ENCODE measurements around the gene TTC7B.

TTC7B gene

DNA sequence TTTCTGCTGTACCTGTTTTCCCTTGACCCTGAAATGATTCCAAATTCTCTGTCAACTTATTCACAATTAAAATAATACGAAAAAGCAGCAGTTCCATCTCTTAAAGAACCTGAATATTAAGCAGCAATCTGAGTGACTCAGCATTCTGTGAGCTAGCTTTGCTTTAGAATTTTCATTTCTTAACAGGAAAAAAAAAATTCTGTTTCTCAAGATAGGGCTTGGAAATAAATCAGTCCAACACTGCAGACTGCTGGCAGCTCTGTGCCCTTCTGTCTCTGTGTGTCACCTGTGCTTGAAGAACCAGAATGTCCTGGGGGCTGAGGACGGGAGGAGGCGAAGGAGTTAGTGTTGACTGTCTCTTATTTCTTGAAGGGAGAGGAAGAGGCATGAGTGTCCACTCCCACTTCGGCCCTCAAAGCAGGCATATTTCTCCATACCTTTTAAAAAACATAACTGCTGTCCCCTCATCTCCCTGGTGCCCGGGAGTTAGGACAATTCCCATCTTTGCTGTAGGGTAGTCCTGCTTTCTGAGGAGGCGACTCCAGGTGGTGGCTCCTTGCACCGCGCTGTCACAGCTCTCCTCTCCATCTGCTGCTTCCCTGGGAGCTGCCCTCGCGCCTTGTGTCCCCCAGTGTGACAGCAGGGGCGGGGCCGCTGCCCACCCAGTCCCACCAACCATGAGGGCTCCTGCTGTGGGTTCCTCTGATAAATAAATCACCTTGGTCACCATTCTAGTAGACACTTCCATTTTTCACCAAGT is 216.3 kb downstream of the TTC7B start:
- no peak for DNase-seq (ENCODE audit: low read depth)

GRCh38 chr14:90599339-90599738 is 216.9 kb downstream of the TTC7B start:
- no peak for DNase-seq (ENCODE audit: low read depth)

GRCh38 chr14:90597961-90598360 is 218.3 kb downstream of the TTC7B start:
- DNase-seq (ENCODE audit: low read depth), result no peak

DNA sequence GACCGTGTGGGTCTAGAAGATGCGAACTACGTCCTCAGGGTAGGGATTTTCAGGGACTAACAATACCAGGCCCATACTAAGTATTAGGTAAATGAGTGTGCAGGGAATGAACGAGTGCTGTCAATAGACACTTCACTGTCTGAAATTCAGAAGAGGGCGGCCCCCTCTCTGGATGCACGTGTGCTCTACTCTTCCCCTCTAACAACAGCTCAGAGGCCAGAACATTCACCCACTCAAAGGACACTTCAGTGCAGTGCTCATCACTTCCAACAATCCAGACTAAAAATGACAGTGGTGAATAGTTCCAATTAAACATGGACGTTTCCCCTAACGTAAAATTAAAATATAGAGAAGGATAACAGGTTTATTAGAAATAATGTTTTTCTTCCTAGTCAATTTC is 219.5 kb downstream of the TTC7B start:
- DNase-seq (ENCODE audit: low read depth), result no peak

GRCh38 chr14:90593254-90594040 is 222.8 kb downstream of the TTC7B start:
- DNase-seq (ENCODE audit: low read depth), result no peak

GRCh38 chr14:90592655-90593054 is 223.6 kb downstream of the TTC7B start:
- DNase-seq (ENCODE audit: low read depth), result no peak

DNA sequence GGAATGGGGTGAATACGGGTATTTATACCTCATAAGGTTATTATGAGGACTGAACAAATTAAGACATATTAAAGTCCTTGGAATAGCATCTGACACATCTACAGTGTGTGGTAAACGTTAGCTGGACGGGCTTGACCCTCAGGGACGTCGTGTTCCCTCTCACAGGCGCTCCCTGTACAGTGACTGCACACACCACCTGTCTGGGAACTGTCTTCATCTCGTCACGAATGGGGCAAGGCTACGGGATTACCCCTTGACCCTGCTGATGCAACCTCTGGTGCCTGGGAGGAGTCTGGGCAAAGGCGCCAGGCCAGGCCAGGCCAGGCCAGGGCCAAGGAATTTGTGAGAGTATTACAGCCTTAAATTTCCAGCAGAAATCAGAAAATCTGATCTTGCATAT is 228.3 kb downstream of the TTC7B start:
- no peak for DNase-seq (ENCODE audit: low read depth)

DNA sequence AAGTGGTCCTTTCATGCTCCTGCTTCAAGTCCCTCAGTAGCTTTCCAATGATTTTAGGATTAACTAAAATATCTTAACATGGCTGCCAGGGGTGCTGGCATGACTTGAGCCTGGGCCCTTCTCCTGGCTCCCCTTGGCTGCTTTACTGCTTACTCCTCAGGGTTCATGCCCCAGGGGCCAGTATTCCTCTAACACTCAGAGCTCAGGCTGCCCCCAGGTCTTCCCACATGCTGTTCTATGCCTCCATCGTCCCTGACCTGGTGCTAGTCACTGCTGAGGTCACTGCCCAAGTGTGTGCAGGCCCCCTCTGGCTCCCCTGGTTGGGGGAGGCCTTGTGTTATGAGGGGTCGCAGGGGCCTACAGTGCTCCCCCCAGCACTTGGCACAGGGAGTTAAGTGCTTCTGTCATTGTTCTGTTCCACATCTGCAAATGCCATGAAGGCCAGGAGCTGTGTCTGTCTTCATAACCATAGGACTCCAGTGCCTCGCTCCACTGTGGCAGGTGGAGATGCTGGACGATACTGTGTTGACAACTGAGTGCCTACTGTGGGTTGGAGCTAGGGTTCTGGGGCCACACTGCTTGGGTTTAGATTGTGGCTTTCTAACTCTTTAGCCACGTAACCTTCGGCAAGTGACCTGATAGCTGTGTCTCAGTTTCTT is 228.8 kb downstream of the TTC7B start:
- DNase-seq (ENCODE audit: low read depth), result no peak

DNA sequence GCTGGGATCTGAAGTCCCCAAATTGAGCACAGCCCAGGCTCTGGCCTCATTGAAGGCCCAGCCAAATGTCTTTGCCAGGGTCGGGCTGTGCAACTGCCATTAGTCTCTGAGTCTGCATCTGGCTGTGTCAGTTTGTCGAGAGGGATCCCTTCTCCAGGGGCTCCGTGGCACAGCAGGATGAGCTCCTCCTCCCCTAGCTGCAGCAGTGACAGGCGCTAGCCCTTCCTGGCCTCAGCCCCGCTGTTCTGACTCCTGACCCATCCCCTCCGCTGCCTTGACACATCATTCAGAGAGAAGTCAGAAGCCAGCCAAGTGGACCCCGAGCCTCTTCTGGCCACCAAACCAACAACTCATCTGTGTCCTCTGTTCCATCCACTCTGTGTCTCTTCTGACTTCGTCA is 231.1 kb downstream of the TTC7B start:
- DNase-seq (ENCODE audit: low read depth), result no peak

DNA sequence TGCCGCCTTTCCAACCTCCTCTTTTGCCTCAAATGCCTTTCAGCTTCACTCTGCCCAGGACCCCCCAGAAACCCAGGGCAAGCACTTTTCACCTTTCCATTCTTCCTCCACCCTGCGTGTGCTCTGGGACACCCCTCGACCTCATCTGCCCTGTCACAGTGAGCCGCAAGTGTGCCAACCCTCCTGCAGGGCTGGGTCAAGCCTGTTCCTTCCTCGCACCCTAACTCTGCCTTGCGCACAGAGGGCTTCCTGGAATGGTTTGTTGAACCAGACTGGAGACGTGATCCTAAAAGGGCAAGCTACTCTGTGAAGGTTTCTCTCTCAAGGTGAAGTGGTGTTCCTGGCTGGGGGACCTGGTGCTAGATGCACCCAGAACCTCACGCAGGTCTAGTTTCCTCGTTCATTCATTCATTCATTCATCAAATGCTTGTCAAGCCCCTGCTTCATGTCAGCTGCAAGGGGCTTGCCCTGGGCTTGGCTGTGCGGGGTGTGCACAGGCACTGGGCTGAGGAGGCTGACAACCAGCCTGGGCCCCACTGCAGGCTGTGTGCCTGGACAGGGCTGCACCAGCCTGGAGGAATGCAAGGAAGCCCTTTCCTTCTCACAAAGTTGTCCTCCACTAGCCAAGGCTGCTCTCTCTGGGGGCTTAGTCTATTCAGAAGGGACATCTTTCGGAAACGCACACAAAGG is 232.2 kb downstream of the TTC7B start:
- DNase-seq (ENCODE audit: low read depth), result no peak

DNA sequence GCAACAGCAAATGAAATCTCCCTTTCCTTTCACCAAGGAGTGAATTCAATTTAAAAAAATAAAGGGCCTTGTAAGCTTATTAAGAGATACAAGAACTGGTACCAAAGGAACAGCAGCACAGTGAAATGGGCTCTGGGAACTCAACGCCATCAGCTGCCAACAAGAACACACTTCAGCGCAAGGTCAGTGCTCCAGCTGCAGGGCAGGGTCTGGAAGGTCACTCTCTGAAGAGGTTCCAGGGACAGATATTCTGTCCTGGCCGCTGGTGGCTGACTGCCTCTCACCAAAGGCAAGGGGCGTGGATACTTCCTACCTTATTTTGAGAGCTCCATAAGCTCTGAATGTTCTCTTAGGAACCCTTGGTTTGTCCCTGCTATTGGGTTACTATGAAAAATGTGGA is 232.8 kb downstream of the TTC7B start:
- no peak for DNase-seq (ENCODE audit: low read depth)

- DNase-seq (ENCODE audit: low read depth), result no peak
Observed at GRCh38 chr14:90582166-90582565, 234.1 kb downstream of the TTC7B start.

DNA sequence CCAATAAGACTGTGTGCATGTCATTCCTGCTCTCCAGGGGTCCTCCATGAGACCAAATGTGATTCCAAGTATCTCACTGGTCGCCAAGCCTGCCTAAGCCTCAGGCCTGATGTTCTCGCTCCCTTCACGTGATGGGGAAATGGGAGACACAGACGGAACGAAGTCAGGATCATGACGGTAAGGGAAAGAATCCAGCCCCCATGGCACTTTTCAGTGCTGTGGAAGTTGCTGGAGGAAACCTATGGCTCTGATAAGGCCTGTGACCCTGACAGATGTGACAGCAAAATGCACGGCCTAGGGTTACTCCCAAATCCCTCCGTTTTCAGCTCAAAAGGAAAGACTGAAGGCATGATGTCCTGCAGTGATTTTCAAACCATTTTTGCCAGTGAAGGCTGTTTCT is 234.5 kb downstream of the TTC7B start:
- no peak for DNase-seq (ENCODE audit: low read depth)

DNA sequence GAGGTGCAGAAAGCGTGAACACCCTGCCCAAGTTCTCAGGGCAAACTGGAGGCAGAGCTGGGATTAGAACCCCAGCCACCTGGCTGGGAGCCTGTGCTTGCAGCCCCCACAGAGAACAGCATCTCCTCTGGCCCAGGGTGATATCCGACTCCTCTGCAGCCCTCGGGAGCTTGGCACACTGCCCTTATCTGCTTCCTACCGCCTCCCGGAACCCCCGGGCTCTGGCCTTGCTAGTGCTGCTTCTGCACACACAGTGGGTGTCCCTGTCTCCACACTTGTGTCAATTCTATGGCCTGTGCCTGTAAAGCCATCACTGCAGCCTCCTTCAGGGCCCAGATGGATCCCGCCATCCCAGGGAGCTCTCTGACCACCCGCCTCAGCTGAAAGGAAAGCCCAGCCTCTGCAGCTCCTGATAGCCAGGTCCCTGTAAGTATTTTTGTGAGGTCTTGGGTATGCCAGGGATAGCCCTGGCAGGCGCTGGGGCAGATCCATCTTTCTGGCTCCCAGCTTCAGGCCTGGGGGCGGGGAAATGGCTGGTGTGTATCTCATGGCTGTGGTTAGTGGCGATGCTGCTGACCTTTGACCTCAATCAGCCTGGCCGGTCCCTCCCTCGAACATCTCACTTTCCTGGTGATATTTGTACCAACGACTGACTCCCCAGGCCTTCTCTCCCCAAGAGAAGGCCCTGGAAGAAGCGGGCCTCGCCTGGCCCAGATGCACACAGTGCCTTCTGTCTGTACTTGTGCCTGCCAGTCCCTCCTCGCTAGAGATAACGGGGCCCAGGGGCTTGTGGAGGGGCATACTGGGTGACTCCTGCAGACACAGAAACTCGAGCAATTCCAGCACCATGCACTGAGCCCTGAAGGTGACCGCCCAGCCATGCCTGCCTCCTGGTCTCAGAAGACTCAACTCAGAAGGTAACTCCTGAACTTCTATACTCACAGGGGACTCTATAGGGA is 235.6 kb downstream of the TTC7B start:
- DNase-seq (ENCODE audit: low read depth), result no peak

GRCh38 chr14:90579816-90580215 is 236.4 kb downstream of the TTC7B start:
- no peak for DNase-seq (ENCODE audit: low read depth)

GRCh38 chr14:90579088-90579487 is 237.1 kb downstream of the TTC7B start:
- DNase-seq (ENCODE audit: low read depth), result no peak

DNA sequence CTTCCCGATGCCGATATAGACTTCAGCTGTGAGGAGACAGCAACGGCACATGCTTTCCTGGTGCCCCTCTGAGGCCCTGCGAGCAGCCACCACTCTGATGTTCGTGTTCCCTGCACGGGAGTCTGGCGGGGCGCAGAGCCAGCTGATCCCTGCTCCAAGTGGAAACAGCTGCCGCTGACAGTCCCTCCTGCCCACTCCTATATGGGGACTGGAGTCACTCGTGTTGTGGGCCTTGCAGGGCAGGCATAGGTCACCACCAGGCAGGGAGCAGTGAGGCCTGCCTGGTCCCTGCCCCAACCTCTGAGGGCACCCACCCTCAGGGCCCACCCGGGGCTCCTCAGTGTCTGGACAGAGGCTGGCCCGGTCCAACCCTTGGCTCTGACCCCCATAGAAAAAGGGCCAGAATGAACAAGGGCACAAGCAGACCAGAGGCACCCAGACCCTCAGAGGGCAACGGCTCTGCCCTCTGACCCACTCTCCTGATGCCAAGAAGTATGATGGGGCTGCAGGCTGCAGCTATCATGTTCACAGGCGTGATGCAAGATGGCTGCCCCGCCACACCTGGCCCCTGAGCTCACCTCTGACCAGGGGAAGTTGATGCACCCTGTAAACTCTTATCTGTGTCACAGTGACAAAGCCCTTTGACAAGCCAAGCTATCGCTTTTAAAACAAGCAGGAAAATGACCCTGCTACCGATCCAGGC is 237.8 kb downstream of the TTC7B start:
- DNase-seq (ENCODE audit: low read depth), result no peak

GRCh38 chr14:90577661-90578282 is 238.5 kb downstream of the TTC7B start:
- no peak for DNase-seq (ENCODE audit: low read depth)

GRCh38 chr14:90576981-90577660 is 239.1 kb downstream of the TTC7B start:
- no peak for DNase-seq (ENCODE audit: low read depth)

DNA sequence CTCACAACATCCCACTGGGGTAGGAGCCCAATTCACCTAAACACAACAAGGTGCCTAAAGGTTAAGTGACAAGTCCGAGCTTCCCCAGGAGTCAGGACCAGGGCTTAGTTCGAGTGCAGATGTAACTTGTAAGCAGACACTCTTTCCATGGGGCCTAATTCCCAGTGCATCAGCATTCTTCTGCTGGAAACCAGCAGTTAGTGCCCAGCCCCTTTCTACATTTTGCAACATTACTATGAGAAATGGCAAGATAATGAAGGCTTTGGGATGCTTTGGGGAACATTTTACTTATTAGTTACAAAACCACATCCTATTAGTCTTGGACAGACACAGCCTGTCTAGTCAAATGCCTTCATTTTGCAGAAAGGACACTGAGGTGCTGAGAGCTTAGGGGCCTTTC is 239.6 kb downstream of the TTC7B start:
- no peak for DNase-seq (ENCODE audit: low read depth)

Data from HS-27A (cell line).